G401 (cell line): Measurements from ENCODE around the gene CEP164. TPM values are rescaled to one million over a fixed set of nuclear protein-coding genes. Genes with fewer than 3 reads are reported as not detected.
"Not testable (repeated sequence)": the region's sequence is repeated elsewhere in the genome, so short reads cannot be mapped to it uniquely, and the experiment has no call there.

Source experiments
- DNase-seq: peaks from one replicate; pipeline ENCODE4 v3.0.0-alpha.2; 2015; ENCODE audit warnings: low spot score
- in situ Hi-C: cut with HindIII; loops from 2 replicates; pipeline ENCODE4 v1.10.0; 2016; ENCODE audit warnings: low sequenced_read_pairs, mixed read lengths
- total RNA-seq: library from RNA; depleted of rRNA; stranded (reverse); fragments of >200 nt; shearing (Covaris generic); gene quantifications from 2 replicates; pipeline ENCODE4 v1.2.3, GENCODE V29; 2014

The CEP164 gene
- total RNA-seq, 1 experiment from 2014 or later, result 49.5 TPM

DNA sequence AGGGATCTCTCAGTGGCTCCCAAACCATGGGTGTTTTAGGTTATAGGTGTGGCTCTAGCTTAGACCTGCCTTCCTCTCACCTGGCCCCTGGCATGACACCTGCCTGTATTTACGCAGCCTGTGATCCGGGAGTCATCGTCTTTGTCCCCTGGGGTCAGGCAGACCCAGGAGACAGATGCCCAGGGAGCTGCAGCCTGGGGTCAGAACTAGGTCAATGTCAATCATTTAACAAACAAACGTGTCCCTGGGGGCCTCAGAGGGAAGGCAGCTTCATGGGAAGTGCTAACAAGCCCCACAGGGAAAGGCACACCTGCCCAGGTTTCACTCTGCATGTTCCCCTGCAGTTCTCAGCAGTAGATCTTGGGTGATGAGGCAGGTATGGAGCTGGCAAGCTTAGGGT is 24.6 kb upstream of the CEP164 start:
- DNase-seq, result no peak
- in situ Hi-C loops, result no loop called here

DNA sequence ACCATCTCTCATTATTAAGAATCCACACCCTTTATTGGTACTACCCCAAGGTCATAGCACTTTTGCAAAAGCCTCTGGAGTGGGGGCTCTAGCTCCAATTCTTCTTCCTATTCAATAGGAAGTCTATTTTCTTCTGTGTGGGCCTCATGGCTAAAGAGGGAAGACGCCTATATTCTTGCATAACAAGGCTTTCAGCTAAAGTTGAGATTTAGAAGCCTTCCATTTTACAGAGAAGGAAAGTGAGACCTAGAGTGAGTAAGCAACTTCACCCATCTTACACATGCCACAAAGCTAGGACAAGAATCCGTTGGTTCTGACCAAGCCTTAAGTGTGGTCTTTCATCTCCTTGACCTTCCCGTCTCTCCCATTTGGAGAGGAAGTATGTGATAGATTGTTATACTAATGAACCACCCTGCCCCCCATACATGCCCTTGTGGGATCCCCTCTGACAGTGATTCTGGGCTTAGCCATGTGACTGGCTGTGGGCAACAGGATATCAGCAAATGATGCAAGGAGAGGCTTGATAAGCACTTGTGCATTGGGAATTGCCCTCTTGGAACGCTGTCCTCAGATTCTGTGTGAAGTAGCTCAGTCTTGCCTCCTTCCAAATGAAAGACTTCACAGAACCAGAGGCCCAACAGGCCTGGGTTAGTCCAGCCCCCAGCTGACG is 23.9 kb upstream of the CEP164 start:
- no peak for DNase-seq
- in situ Hi-C loops, result no loop called here

DNA sequence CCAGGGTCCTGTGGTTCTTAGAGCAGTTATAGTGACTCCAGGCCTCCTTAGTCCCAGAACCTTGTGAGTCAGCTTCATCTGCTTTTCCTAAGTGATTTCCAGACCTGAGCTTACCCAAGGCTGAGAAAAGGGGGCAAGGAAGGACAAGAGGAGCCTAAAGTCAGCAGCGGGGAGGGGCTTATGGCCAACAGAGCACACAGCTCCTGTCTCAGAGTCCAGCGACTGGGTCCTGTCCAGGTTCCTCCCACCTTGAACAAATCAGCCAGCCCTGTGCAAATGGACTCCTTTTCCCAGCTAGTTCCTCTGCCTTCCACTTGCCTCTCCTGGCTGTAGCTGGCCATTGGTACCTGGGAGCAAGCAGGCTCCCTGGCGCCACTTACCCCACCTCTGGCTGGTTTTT is 22.5 kb upstream of the CEP164 start:
- DNase-seq, result no peak

DNA sequence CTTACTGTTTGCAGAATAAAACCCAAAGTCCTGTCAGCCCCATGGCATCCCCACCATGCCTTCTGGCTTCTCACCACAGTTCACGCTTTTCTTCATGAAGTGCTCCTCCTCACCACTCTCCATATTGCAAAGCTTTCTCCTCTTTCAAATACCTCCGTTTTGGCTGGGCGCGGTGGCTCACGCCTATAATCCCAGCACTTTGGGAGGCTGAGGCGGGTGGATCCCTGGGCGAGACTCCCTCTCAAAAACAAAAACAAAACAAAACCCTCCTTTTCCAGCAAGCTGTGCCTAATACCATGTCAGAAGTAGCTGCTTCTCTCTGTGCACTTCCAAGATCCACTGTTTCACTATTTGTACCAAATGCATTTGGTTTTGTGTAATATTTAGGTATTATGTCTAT is 18.3 kb upstream of the CEP164 start:
- in situ Hi-C loops, result no loop called here
- DNase-seq, result no peak

More for the DNA sequence above, 22.5 kb upstream of the CEP164 start:
- in situ Hi-C loops, result no loop called here

DNA sequence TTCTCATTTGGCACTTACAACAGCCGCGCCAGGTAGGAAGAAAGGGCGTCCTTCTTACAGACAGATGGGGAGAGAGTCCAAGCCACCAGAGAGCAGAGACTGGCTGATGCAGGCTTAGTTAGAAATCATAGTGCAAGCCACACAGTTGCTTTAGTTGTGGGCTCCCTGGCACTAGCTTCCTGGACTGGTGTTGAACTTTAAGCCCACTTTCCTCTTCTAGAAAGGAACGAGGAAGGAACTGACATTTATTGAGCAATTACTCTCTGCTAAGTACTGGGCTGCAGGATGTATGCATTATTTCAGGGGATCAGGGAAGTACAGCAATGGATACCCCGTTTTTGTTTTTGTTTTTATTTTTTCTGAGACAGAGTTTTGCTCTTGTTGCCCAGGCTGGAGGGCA is 14.6 kb upstream of the CEP164 start:
- no peak for DNase-seq
- in situ Hi-C loops, result no loop called here

DNA sequence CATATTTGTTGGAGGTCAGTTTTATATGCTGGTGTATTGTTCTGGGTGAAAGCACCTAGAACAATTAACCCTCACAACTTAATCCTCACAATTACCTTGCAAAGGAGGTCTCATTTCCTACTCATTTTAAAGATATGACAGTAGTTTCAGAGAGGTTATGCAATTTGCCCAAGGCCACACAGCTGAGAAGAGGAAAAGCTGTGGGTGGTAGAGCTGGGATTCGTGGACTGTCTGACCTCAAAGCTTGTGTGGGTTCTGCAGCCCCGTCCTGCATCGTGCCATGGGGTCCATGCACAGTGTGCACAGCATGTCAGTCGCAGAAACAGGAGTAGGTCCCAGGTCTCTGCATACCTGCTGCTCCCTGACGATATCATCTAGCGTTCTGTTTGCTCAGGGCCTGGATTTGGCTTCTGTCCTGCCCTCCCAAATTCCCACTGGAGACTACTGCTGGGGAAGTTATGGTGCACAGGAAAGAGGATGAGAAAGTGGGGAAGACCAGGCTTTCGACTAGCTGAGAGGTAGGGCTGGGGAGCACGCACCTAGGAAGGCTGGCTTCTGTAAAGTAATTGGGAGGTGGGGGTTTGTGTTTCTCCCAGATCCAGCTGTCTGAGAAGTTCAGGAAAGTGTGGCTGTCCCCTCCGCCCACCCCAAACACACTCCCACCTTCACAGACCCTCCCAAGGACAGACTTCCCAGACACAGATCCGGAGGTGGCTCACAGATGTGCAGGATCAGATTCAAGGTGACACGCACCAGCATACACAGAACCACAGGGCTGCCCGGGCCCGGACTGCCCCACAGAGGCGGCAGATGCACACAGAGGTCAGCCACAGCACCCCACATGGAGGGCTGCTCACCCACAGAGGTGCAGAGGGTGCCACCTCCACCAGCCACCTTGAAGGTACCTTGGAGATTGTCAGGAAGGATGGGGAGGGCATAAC is 13.6 kb upstream of the CEP164 start:
- DNase-seq, result no peak
- in situ Hi-C loops, result no loop called here

DNA sequence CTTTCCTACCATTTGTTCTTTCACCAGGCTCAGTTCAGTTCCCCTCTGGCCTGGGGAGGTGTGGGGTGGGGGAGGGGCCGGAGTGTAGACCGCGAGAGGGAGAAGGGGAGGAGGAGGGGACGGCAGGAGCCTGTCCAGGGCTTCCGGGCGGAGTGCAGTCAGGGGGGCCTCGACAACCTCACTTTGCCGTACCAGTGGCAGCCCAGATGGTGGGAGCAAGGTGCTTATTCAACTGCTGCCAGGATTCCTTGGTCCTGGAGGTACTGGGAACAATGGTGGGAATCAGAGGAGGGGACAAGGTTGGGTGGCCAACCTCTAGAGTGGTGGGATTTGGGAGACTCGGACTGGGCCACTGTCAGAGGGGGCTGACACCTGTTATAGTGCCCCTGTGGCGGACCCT is 12.8 kb upstream of the CEP164 start:
- in situ Hi-C loops, result no loop called here
- no peak for DNase-seq

DNA sequence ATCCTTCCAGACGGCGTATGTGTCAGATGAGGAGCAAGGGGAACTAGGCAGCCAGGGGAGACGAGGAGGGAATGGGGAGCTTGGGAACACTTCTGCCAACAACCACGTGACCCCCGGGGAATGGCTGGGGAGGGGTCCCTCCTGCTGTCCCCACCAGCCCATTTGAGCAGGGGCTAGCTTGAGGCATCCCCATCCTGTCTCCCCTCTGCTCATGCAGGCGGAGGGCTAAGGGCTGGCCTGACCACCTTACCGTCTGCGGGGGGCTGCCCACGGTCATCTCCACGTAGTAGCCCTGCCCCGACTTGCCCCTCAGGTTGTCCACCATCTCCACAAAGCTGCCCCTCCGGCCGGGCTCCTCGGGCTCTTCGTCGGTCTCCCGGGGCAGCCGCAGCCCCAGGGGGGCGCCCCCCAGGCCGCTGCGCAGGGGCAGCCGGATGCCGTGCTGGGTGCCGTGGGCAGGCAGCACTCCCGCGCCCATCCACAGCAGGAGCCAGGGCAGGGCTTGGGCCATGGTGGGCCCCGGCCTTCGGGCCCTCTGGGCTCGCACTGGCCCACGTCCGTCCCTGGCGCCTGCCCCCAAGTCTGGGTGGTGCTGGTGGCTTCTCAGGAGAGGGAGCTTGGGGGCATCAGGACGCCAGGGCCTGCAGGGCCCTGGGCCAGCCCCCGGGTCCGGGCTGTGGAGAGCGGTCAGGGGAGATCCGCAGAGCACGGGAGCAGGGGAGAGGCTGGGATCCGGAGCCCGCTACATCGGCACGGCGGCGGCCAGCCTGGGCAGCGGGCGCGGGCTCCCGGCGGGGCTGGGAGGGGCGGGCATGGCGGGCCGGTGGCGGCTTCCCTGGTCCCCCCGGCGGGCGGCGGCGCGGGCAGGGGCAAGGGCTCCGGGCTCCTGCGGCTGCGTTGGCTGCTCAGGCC is 12.1 kb upstream of the CEP164 start:
- in situ Hi-C loops, result no loop called here
- no peak for DNase-seq

DNA sequence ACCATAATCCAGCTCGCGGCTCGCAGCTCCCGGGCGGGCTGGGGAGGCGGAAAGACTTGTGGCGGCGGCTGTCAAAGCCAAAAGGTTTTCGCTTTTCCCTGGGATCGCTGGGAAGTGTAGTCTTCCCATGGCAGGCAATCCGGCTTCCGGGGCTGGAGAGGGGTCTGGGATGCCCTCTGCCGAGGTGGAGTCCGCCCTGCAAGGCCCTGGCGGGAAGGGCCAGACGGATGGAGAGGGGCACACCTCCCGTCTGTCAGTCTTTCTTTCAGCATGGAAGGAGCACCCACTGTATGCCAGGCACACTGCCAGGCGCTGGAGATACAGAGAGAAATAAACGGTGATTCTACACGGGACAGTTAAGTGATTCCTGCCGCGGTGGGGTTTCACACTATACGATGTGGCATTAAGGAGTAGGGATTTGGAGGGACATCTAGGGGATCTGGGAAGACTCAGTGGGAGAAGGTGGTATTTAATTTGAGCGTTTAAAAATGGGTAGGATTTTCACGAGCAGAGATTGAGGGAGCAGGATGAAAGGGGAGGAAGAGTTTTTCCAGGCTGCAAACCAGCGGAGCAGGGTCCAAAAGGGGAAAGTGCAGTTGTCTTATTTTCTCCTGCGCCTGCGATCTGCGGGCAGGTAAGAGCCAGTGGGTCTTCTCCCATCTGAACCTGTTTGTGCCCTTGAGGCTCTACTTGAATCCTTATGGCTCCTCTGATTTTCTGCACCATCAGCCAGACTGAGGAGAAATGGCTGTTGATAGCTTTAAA is 11.3 kb upstream of the CEP164 start, which contains the start of gene BACE1:
TSS of gene BACE1 (minus strand) at position 60 of the 765 bp plus-strand sequence. CDS start 461 bp downstream, outside the sequence.
- in situ Hi-C loops, result no loop called here
- peak; percentile 96 for DNase-seq

DNA sequence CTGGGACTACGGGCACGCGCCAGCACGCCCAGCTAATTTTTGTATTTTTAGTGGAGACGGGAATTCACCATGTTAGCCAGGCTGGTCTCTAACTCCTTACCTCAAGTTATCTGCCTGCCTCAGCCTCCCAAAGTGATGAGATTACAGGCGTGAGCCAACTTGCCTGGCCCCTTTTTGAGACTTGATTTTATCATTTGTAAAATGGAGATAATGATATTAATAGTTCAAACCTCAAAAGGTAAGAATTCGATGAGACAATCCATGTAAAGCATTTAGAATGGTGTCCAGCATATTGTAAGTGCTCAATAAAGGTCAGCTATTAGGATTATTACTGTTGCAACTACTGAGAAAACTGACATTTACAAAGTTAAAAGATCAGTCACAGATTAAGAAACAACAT is 8.9 kb upstream of the CEP164 start:
- in situ Hi-C loops, result no loop called here

DNA sequence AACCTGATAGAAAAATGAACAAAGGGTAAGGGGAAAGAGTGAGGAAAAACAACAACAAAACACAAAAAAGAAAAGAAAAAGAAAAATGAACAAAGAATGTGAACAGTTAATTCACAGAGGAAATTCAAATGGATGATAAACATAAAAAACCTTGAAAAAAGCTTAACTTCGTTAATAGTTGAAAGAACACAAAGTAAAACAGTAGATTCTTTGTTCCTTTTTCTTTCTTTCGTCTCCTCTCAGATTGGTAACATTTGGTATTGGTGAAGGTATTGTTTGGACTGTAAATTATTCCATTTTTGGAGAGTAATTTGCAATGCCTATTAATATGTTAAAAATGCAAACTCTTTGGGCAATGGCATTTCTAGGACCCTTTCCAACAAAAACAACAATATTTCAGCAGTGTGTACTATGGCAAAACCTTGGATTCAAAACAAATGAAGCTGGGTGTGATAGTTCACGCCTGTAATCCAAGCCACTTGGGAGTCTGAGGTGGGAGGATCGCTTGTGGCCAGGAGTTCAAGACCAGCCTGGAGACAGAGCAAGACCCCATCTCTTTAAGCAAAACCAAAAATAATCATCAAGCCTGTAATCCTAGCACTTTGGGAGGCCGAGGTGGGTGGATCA is 8.3 kb upstream of the CEP164 start:
- in situ Hi-C loops, result no loop called here
- DNase-seq, result no peak

More for the DNA sequence above, 8.9 kb upstream of the CEP164 start:
- no peak for DNase-seq

DNA sequence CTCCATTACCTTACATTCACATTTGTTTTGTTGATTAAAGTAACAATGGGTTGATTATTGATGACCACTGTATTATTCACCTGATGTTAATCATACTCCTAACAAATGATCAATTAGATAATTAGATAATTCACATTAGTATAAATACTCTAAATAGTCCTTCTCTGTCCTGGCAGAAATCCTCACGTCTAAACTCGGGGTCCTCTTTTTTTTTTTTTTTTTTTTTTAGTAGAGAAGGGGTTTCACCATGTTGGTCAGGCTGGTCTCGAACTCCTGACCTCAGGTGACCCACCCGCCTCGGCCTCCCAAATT is 443 bp upstream of the CEP164 start:
- in situ Hi-C loops, DNase-seq: not testable (repeated sequence)

DNA sequence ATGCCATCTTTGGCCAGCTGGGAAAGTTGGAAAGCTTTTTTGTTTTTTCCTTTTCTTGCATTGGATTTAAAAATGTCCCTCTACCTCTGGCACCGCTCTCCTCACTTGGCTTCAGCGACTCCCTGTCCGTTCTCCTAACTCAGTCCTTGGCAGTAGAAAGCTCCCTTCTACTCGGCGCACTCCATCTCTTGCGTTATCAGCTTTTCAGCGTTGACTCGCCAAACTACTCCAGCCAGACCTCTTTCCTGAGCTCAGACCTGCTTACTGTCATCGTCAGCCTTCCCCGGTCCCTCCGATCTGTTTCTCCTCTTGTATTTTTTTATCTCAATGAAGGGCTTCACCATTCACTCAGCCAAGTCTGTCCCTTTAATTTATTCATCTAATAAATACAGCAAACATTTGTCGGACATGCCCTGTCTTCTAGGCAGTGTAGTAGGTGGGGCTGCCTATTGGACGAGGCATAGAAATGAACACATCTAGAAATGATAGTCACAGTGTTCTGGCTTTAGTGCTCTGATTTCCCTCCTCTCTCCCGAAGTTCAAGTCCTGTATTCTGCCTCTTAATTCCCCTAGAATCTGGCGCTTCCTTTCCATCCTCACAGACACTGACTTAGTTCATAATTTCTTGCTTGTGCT is 839 bp downstream of the CEP164 start:
- in situ Hi-C loops, result no loop called here
- DNase-seq, result peak; percentile 66

DNA sequence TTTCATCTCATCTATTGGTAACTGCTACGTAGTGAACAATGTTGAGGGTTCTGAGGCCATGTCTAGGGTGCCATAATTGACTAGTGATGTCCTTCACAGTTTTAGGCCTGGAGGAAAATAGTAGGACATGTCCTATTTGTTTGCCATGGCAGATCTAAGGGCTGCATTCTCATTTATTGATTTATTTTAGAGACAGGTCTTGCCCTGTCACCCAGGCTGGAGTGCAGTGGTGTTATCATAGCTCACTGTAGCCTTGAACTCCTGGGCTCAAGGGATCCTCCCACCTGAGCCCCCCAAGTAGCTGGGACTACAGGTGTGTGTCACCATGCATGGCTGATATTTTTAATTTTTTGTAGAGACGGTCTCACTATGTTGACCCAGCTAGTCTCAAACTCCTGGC is 5.2 kb downstream of the CEP164 start:
- DNase-seq, result no peak
- in situ Hi-C loops, result no loop called here

DNA sequence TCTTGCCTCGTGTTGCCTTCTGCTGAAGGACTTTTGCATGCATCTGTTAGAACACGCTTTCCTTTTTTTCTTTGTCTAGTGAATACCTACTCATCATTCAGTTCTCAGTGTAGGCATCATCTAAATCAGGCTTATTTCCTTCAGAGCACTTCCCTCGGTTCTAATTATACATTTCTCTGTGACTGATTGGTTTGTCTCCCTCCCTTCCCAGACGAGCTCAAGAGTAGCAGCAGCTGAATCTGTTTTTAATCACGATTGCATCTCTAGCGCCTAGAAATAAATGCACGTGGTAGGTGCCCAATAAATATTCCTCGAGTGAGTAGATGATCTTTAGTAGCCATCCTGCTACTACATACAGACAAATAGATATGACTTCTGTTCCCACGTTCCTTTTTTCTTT is 6.3 kb downstream of the CEP164 start:
- DNase-seq, result no peak
- in situ Hi-C loops, result no loop called here

DNA sequence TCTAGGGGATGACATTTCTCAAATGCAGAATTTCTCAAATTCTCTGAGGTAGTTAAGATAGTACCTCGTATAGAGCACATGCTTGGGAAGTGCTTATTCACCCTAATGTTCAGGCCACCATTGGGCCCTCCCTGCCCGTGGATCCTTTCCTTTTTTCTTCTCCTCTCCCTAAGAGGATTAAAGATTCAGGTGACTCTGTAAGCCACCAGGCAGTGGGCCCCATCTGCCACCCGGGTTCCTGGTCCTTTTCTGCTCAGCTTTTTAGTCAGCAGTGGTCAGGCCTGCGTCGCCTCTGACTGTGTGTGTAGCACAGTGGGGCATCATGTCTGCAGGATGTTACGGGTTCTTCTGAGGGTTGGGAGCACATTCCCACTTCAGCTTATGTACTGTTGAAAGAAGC is 7.2 kb downstream of the CEP164 start:
- DNase-seq, result no peak
- in situ Hi-C loops, result no loop called here

DNA sequence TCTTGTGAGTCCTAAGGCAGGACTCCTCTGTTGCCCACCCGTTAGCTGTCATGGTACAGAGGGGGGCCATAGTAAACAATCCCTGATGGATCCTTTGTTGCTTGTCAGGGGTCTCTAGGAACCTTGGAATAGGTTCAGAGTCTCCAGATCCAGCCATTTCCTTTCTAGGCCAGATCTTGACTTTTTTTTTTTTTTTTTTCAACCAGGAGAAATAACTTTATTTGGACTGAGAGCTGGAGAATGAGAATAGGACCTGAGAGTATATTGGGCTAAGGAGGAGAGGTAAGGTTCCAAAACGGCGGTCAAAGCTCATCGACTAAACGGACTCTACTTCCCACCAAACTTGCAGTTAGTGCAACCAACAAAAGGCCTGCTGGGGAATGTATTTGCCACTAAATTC is 7.7 kb downstream of the CEP164 start:
- DNase-seq, result no peak
- in situ Hi-C loops, result no loop called here

DNA sequence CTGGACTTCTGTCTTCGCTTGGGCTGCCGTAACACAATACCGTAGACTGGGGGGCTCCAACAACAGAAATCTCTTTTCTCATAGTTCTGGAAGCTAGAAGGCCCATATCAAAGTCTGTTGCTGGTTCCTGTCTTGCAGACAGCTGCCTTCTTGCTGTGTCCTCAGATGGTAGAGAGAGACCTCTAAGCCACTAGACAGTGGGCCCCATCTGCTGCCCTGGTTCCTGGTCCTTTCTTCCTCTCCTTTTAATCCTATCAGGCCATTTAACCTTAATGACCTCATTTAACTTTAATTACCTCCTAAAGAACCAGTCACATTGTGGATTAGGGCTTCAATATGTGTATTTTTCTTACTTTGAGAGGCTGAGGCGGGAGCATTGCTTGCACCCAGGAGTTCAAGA is 9.4 kb downstream of the CEP164 start:
- in situ Hi-C loops, result no loop called here
- no peak for DNase-seq
